HCT116 (cell line): ENCODE results near the gene ACP7. TPM values are rescaled to one million over a fixed set of nuclear protein-coding genes. Genes with fewer than 3 reads are reported as not detected.

Experiments used
- ATAC-seq: fragments of 200-7000 bp; cut with Tn5 transposase; 2 replicates; pipeline ENCODE4 v1.9.1; 2020; ENCODE audit warnings: mild to moderate bottlenecking, moderate library complexity
- BruUV-seq: library from RNA; stranded (reverse); fragments of 400-500 nt; replicated peaks from 2 replicates; lab custom pipeline; 2021; lab: Mats Ljungman, UMichigan
- CTCF ChIA-PET: fragments of 300-600 bp; sonication (Branson Sonifier 250); formaldehyde crosslinking; loops from one replicate; lab custom pipeline; 2021; ENCODE audit warnings: antibody characterized with exemption; lab: Charles Lee
- POLR2A ChIA-PET: fragments of 300-600, 350-600 bp; sonication (Branson Sonifier 250); formaldehyde crosslinking; loops from one replicate; lab custom pipeline; 2021; ENCODE audit warnings: antibody characterized with exemption; lab: Charles Lee
- RAD21 ChIA-PET, 2 experiments: fragments of 300-600 bp; sonication (Branson Sonifier 250); formaldehyde crosslinking; loops; one replicate each; lab custom pipeline; 2023; ENCODE audit warnings: low total read pairs in 2 of 2; ENCODE audit not compliant: uncharacterized antibody in 2 of 2, unreplicated experiment in 2 of 2, low non-redundant PET in 1 of 2; lab: Charles Lee
- DNase-seq: peaks from one replicate; pipeline ENCODE4 v3.0.0-alpha.2; 2010; ENCODE audit warnings: low read depth, low spot score
- H2AFZ ChIP-seq: fragments of 200-600 bp; shearing (Covaris generic), sonication (generic); 2 replicates; pipeline ENCODE4 v1.6.1; 2017; ENCODE audit warnings: low read depth, mixed run types, mixed read lengths, antibody characterized with exemption, low read length; ENCODE audit not compliant: poor library complexity, severe bottlenecking
- H3K27ac ChIP-seq: 2 replicates; pipeline ENCODE4 v1.5.1; 2012; ENCODE audit warnings: low read depth, low read length
- H3K27me3 ChIP-seq: fragments of 200-600 bp; sonication (generic); 2 replicates; pipeline ENCODE4 v1.6.1; 2016; ENCODE audit warnings: mixed run types, low read length, mixed read lengths; ENCODE audit not compliant: insufficient read depth
- H3K36me3 ChIP-seq, 2 experiments: fragments of 200-500 bp in 1 of 2; fragments of 200-600 bp in 1 of 2; sonication (Bioruptor generic) in 1 of 2; sonication (generic) in 1 of 2; 2 replicates each; pipeline versions ENCODE4 v1.5.1 to v1.6.1; 2014 to 2016; ENCODE audit warnings: low read length in 2 of 2, inconsistent platforms in 1 of 2, mixed read lengths in 1 of 2, mixed run types in 1 of 2; ENCODE audit not compliant: insufficient read depth in 2 of 2, control insufficient read depth in 1 of 2
- H3K4me1 ChIP-seq, 2 experiments: fragments of 200-600 bp in 1 of 2; sonication (generic) in 1 of 2; 2 replicates each; pipeline versions ENCODE4 v1.5.1 to v1.6.1; 2012 to 2017; ENCODE audit warnings: low read length in 2 of 2, inconsistent platforms in 1 of 2, mild to moderate bottlenecking in 1 of 2, mixed read lengths in 1 of 2, mixed run types in 1 of 2, moderate library complexity in 1 of 2; ENCODE audit not compliant: insufficient read depth in 2 of 2, control insufficient read depth in 1 of 2
- H3K4me2 ChIP-seq: fragments of 200-600 bp; sonication (generic); 2 replicates; pipeline ENCODE4 v1.6.1; 2017; ENCODE audit warnings: mixed run types, low read length, mixed read lengths
- H3K4me3 ChIP-seq, 2 experiments: fragments of 200-600 bp in 1 of 2; sonication (generic) in 1 of 2; replicated peaks in 1 of 2; 2 replicates each; pipeline ENCODE4 v1.5.1; 2011 to 2016; ENCODE audit warnings: low read length in 2 of 2, control low read depth in 1 of 2, low read depth in 1 of 2, mild to moderate bottlenecking in 1 of 2, mixed read lengths in 1 of 2, mixed run types in 1 of 2
- H3K79me2 ChIP-seq: fragments of 200-600 bp; sonication (generic); 2 replicates; pipeline ENCODE4 v1.6.1; 2017; ENCODE audit warnings: mild to moderate bottlenecking, mixed run types, low read length, moderate library complexity, mixed read lengths; ENCODE audit not compliant: insufficient read depth
- H3K9ac ChIP-seq: fragments of 200-600 bp; sonication (generic); 2 replicates; pipeline ENCODE4 v1.6.1; 2016; ENCODE audit warnings: low read length, mixed read lengths
- H3K9me2 ChIP-seq: fragments of 200-600 bp; sonication (generic), shearing (Covaris generic); 2 replicates; pipeline ENCODE4 v1.6.1; 2017; ENCODE audit warnings: mixed run types, mild to moderate bottlenecking, moderate library complexity; ENCODE audit not compliant: insufficient read depth
- H3K9me3 ChIP-seq, 2 experiments: fragments of 200-500 bp in 1 of 2; fragments of 200-600 bp in 1 of 2; sonication (Bioruptor generic) in 1 of 2; sonication (generic) in 1 of 2; 2 replicates each; pipeline ENCODE4 v1.6.1; 2014 to 2017; ENCODE audit warnings: low read length in 2 of 2, mixed read lengths in 2 of 2, inconsistent platforms in 1 of 2, low read depth in 1 of 2, mild to moderate bottlenecking in 1 of 2, mixed run types in 1 of 2, moderate library complexity in 1 of 2; ENCODE audit not compliant: control insufficient read depth in 1 of 2, insufficient read depth in 1 of 2
- H4K20me1 ChIP-seq: fragments of 200-600 bp; sonication (generic), shearing (Covaris generic); 2 replicates; pipeline ENCODE4 v1.6.1; 2017; ENCODE audit warnings: mixed run types, mild to moderate bottlenecking, moderate library complexity; ENCODE audit not compliant: insufficient read depth
- CBX3 ChIP-seq: IDR thresholded peaks from 2 replicates; pipeline ENCODE4 v1.6.1; 2012; ENCODE audit warnings: low read depth
- EZH2phosphoT487 ChIP-seq: fragments of 200-600 bp; IDR thresholded peaks from 2 replicates; pipeline ENCODE4 v1.6.1; 2018; ENCODE audit warnings: antibody characterized with exemption, borderline replicate concordance
- FOSL1 ChIP-seq: IDR thresholded peaks from 2 replicates; pipeline ENCODE4 v1.6.1; 2012; ENCODE audit warnings: low read depth
- JUND ChIP-seq: IDR thresholded peaks from 2 replicates; pipeline ENCODE4 v1.6.1; 2012
- POLR2A ChIP-seq: IDR thresholded peaks from 2 replicates; pipeline ENCODE4 v1.7.0; 2011; ENCODE audit warnings: borderline replicate concordance; ENCODE audit not compliant: insufficient read depth, insufficient read length; ENCODE audit errors: extremely low read depth
- POLR2AphosphoS5 ChIP-seq: IDR thresholded peaks from 2 replicates; pipeline ENCODE4 v1.6.1; 2011; ENCODE audit warnings: mild to moderate bottlenecking, low read depth, low read length, moderate library complexity
- SRF ChIP-seq: IDR thresholded peaks from 2 replicates; pipeline ENCODE4 v1.6.1; 2012; ENCODE audit warnings: low read depth
- TCF7L2 ChIP-seq: IDR thresholded peaks from 2 replicates; pipeline ENCODE4 v1.7.0; 2011; ENCODE audit warnings: borderline replicate concordance, inconsistent platforms; ENCODE audit not compliant: insufficient read depth, insufficient read length; ENCODE audit errors: extremely low read depth
- ZNF274 ChIP-seq: fragments of 200-500 bp; sonication (Bioruptor generic); IDR thresholded peaks from 2 replicates; pipeline ENCODE4 v1.6.1; 2014; ENCODE audit warnings: mild to moderate bottlenecking, low read depth, low read length, inconsistent platforms
- intact Hi-C: fragments of 100-400 bp; cut with micrococcal nuclease; formaldehyde crosslinking; loops from 2 replicates; pipeline ENCODE4 v1.10.0; 2022
- total RNA-seq: library from RNA; stranded (reverse); gene quantifications from one replicate; pipeline ENCODE4 v1.2.1, GENCODE V29; 2021; ENCODE audit not compliant: unreplicated experiment
- TF ChIP-seq, protein P1 (sequence below), 3 experiments: fragments of 200-600 bp in 1 of 3; sonication (generic) in 1 of 3; IDR thresholded peaks in 2 of 3; conservative IDR thresholded peaks in 1 of 3; 2 replicates each; pipeline ENCODE4 v1.5.1; 2012 to 2017; ENCODE audit warnings: low read depth in 2 of 3, low read length in 2 of 3, antibody characterized with exemption in 1 of 3, borderline replicate concordance in 1 of 3, control low read depth in 1 of 3, mild to moderate bottlenecking in 1 of 3, mixed read lengths in 1 of 3, mixed run types in 1 of 3, moderate library complexity in 1 of 3; ENCODE audit not compliant: insufficient read depth in 1 of 3
- TF ChIP-seq, protein P2 (sequence below): IDR thresholded peaks from 2 replicates; pipeline ENCODE4 v1.6.1; 2012

ACP7 gene
- total RNA-seq, 1 experiment from 2014 or later, result 4.7 TPM

DNA sequence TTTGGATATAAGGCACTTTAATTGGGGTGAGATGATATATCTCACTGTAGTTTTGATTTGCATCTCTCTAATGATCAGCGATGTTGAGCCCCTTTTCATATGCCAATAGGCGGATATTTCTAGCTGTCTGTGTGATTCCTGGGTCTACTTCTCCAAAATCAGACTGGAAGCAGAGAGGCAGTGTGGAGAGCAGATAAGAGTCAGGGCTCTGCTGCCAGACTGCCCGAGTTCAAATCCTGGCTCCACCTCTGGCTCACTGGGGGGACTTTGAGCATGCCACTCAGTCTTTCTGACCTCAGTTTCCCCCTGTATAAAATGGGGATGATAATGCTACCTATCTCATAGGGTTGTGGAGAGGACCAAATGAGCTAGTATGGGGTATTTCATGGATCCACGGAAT is 24.0 kb upstream of the ACP7 start:
- no peaks in the 10 kb centered on the region for H3K9me2 ChIP-seq
- no TSS peak for BruUV-seq
- ChIA-PET POLR2A (interaction anchor here (0.6 kb wide), 1 partner anchor 141 kb away, joined by 3 read pairs; no protein-coding TSS in a partner anchor), CTCF (interaction anchor here (0.5 kb wide), 1 partner anchor 492 kb away, joined by 3 read pairs; no protein-coding TSS in a partner anchor)
- no peak overlapping the region for H3K4me3 ChIP-seq
- no peak overlapping the region for H2AFZ ChIP-seq
- H3K4me1 ChIP-seq, result peaks cover 7 to 18% of the 10 kb centered on the region in 2 experiments
- no peaks in the 10 kb centered on the region for H3K36me3 ChIP-seq
- H3K9ac ChIP-seq, result no peak overlapping the region
- no peak for ATAC-seq
- no peaks in the 10 kb centered on the region for H3K9me3 ChIP-seq
- DNase-seq, result no peak
- TF ChIP-seq, protein P1, sequence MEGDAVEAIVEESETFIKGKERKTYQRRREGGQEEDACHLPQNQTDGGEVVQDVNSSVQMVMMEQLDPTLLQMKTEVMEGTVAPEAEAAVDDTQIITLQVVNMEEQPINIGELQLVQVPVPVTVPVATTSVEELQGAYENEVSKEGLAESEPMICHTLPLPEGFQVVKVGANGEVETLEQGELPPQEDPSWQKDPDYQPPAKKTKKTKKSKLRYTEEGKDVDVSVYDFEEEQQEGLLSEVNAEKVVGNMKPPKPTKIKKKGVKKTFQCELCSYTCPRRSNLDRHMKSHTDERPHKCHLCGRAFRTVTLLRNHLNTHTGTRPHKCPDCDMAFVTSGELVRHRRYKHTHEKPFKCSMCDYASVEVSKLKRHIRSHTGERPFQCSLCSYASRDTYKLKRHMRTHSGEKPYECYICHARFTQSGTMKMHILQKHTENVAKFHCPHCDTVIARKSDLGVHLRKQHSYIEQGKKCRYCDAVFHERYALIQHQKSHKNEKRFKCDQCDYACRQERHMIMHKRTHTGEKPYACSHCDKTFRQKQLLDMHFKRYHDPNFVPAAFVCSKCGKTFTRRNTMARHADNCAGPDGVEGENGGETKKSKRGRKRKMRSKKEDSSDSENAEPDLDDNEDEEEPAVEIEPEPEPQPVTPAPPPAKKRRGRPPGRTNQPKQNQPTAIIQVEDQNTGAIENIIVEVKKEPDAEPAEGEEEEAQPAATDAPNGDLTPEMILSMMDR (IDR thresholded peaks at IDR 0.05 in 2 of 3, conservative IDR thresholded peaks at IDR 0.05 in 1 of 3; ENCODE audit: borderline replicate concordance in 1 of 3, insufficient read depth in 1 of 3, low read depth in 2 of 3, low read length in 2 of 3), result no peak
- TF ChIP-seq FOSL1 (no peak), SRF (no peak), POLR2AphosphoS5 (no peak; the same call in 1 of the 2 replicates), TCF7L2 (no peak), EZH2phosphoT487 (no peak), JUND (no peak), ZNF274 (no peak), CBX3 (no peak), POLR2A (no peak)
- TF ChIP-seq, protein P2, sequence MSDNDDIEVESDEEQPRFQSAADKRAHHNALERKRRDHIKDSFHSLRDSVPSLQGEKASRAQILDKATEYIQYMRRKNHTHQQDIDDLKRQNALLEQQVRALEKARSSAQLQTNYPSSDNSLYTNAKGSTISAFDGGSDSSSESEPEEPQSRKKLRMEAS, result no peak
- TF ChIP-seq, all 23 proteins: peak for 0
- Histone ChIP-seq H3K27ac (no peak overlapping the region), H4K20me1 (no peaks in the 10 kb centered on the region), H3K4me2 (no peak overlapping the region), H3K27me3 (no peaks in the 10 kb centered on the region), H3K79me2 (no peaks in the 10 kb centered on the region)
- RAD21 ChIA-PET, result no interaction called here
- intact Hi-C loops, result no loop called here
